Neural progenitor cell (in vitro differentiated cells): ENCODE results near the gene KLHL13. TPM values are rescaled to one million over a fixed set of nuclear protein-coding genes. Genes with fewer than 3 reads are reported as not detected.
"Not testable (repeated sequence)": the region's sequence is repeated elsewhere in the genome, so short reads cannot be mapped to it uniquely, and the experiment has no call there.

Experiments used
- DNase-seq: peaks from one replicate; pipeline ENCODE4 v3.0.0-alpha.2; 2016; ENCODE audit warnings: low spot score
- H2AFZ ChIP-seq: fragments of 200-600 bp; sonication (generic); replicated peaks from 2 replicates; pipeline ENCODE4 v1.6.1; 2016; ENCODE audit warnings: antibody characterized with exemption
- H3F3A ChIP-seq: fragments of 200-600 bp; sonication (generic); 2 replicates; pipeline ENCODE4 v1.6.1; 2016; ENCODE audit warnings: antibody characterized with exemption, low read depth
- H3K27ac ChIP-seq: fragments of 200-600 bp; sonication (generic); 2 replicates; pipeline ENCODE4 v1.5.1; 2016; ENCODE audit warnings: mild to moderate bottlenecking
- H3K27me3 ChIP-seq: fragments of 200-600 bp; sonication (generic); 2 replicates; pipeline ENCODE4 v1.6.1; 2016; ENCODE audit warnings: mild to moderate bottlenecking, moderate library complexity
- H3K36me3 ChIP-seq: fragments of 200-600 bp; sonication (generic); 2 replicates; pipeline ENCODE4 v1.5.1; 2016
- H3K4me1 ChIP-seq: fragments of 200-600 bp; sonication (generic); 2 replicates; pipeline ENCODE4 v1.6.1; 2016; ENCODE audit warnings: mixed run types
- H3K4me2 ChIP-seq: fragments of 200-600 bp; sonication (generic); 2 replicates; pipeline ENCODE4 v1.6.1; 2016
- H3K4me3 ChIP-seq: fragments of 200-600 bp; sonication (generic); 2 replicates; pipeline ENCODE4 v1.5.1; 2016
- H3K79me2 ChIP-seq: fragments of 200-600 bp; sonication (generic); 2 replicates; pipeline ENCODE4 v1.6.1; 2016; ENCODE audit warnings: low read depth
- H3K9ac ChIP-seq: fragments of 200-600 bp; sonication (generic); 2 replicates; pipeline ENCODE4 v1.6.1; 2016
- H3K9me3 ChIP-seq: fragments of 200-600 bp; sonication (generic); 2 replicates; pipeline ENCODE4 v1.5.1; 2016; ENCODE audit warnings: low read depth
- H4K20me1 ChIP-seq: fragments of 200-600 bp; sonication (generic); 2 replicates; pipeline ENCODE4 v1.6.1; 2016; ENCODE audit warnings: low read depth
- H3K27ac Mint-ChIP-seq: 3 replicates; pipeline ENCODE4 v1.8.0; 2021; ENCODE audit warnings: mixed read lengths
- H3K27me3 Mint-ChIP-seq: 2 replicates; pipeline ENCODE4 v1.8.0; 2022; ENCODE audit warnings: low read depth, mild to moderate bottlenecking, inconsistent platforms, moderate library complexity, mixed read lengths; ENCODE audit not compliant: insufficient read depth
- H3K36me3 Mint-ChIP-seq: 3 replicates; pipeline ENCODE4 v1.8.0; 2021; ENCODE audit warnings: mixed read lengths
- H3K4me1 Mint-ChIP-seq: 3 replicates; pipeline ENCODE4 v1.8.0; 2021; ENCODE audit warnings: mixed read lengths
- H3K4me3 Mint-ChIP-seq: 3 replicates; pipeline ENCODE4 v1.8.0; 2021; ENCODE audit warnings: mild to moderate bottlenecking, moderate library complexity, mixed read lengths
- H3K9me3 Mint-ChIP-seq: 3 replicates; pipeline ENCODE4 v1.8.0; 2020; ENCODE audit warnings: mixed read lengths
- EZH2 ChIP-seq: fragments of 200-600 bp; sonication (generic); IDR thresholded peaks from 2 replicates; pipeline ENCODE4 v1.6.1; 2017; ENCODE audit warnings: antibody characterized with exemption, mild to moderate bottlenecking, moderate library complexity
- EZH2phosphoT487 ChIP-seq: fragments of 200-600 bp; sonication (generic); IDR thresholded peaks from 2 replicates; pipeline ENCODE4 v1.6.1; 2017; ENCODE audit warnings: antibody characterized with exemption
- total RNA-seq: library from RNA; depleted of rRNA; stranded (reverse); fragments of >200 nt; gene quantifications from 2 replicates; pipeline ENCODE4 v1.2.3, GENCODE V29; 2015; ENCODE audit warnings: low replicate concordance
- TF ChIP-seq, protein P1 (sequence below): fragments of 200-600 bp; sonication (generic); IDR thresholded peaks from 2 replicates; pipeline ENCODE4 v1.5.1; 2017; ENCODE audit warnings: antibody characterized with exemption, mild to moderate bottlenecking

The KLHL13 gene
- total RNA-seq, 1 donor from 2014 or later = 22.6 TPM

- Histone ChIP-seq H3K27ac (no peak overlapping the region), H3K36me3 (no peaks in the 10 kb centered on the region), H2AFZ (no peak overlapping the region), H3K9me3 (no peaks in the 10 kb centered on the region), H4K20me1 (no peaks in the 10 kb centered on the region), H3K9ac (no peak overlapping the region), H3K27me3 (no peaks in the 10 kb centered on the region), H3K4me1 (no peaks in the 10 kb centered on the region), H3K4me2 (no peak overlapping the region), H3K4me3 (no peak overlapping the region), H3F3A (no peaks in the 10 kb centered on the region), H3K79me2 (no peaks in the 10 kb centered on the region)
- Mint-ChIP-seq H3K4me3 (no peak overlapping the region), H3K9me3 (no peaks in the 10 kb centered on the region), H3K27ac (no peak overlapping the region), H3K27me3 (peaks cover 5% of the 10 kb centered on the region), H3K36me3 (no peaks in the 10 kb centered on the region), H3K4me1 (no peaks in the 10 kb centered on the region)
- TF ChIP-seq EZH2 = no peak
- TF ChIP-seq, protein P1, sequence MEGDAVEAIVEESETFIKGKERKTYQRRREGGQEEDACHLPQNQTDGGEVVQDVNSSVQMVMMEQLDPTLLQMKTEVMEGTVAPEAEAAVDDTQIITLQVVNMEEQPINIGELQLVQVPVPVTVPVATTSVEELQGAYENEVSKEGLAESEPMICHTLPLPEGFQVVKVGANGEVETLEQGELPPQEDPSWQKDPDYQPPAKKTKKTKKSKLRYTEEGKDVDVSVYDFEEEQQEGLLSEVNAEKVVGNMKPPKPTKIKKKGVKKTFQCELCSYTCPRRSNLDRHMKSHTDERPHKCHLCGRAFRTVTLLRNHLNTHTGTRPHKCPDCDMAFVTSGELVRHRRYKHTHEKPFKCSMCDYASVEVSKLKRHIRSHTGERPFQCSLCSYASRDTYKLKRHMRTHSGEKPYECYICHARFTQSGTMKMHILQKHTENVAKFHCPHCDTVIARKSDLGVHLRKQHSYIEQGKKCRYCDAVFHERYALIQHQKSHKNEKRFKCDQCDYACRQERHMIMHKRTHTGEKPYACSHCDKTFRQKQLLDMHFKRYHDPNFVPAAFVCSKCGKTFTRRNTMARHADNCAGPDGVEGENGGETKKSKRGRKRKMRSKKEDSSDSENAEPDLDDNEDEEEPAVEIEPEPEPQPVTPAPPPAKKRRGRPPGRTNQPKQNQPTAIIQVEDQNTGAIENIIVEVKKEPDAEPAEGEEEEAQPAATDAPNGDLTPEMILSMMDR = no peak
- no peak for TF ChIP-seq EZH2phosphoT487
- DNase-seq = no peak
These were observed 13.1 kb upstream of the KLHL13 start for GRCh38 chrX:118129681-118130080.

DNA sequence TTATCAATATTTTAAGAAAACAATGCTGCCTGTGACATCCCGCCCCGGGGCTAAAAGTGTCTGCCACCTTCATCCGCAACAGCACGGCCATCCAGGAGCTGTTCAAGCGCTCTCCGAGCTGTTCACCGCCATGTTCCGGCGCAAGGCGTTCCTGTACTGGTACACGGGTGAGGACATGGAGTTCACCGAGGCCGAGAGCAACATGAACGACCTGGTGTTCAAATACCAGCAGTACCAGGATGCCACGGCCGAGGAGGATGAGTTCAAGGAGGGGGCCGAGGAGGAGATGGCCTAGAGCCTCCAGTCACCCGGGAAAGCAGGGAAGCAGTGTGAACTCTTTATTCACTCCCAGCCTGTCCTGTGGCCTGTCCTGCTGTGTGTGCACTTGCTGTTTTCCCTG is 12.1 kb upstream of the KLHL13 start:
- H4K20me1 ChIP-seq = no peaks in the 10 kb centered on the region
- no peak overlapping the region for H3K27ac ChIP-seq

DNA sequence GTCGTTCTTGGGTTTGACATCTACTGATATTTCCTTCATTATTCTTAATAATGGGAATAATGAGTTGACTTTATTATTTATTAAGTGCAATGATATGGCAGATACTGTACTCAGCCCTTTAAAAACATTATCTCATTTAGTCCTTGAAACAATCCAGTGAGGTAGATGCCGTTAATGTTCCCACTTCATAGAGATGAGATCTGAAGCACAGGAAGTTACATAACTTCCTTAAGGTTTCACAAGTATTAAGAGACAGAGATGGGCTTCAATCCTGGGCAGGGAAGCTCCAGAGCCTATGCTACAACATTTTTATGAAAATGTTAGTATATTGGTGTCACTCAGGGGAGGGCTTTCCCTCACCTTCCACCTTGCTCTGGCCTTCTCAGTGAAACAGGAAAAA is 9.7 kb upstream of the KLHL13 start:
- no peak overlapping the region for H3K27ac ChIP-seq
- Mint-ChIP-seq H3K9me3 (no peaks in the 10 kb centered on the region), H3K27ac (no peak overlapping the region), H3K36me3 (no peaks in the 10 kb centered on the region), H3K27me3 (no peaks in the 10 kb centered on the region), H3K4me1 (no peaks in the 10 kb centered on the region), H3K4me3 (no peak overlapping the region)
- no peak for DNase-seq
- no peak overlapping the region for H3K4me2 ChIP-seq
- no peaks in the 10 kb centered on the region for H3K79me2 ChIP-seq
- H3K9me3 ChIP-seq = no peaks in the 10 kb centered on the region
- no peaks in the 10 kb centered on the region for H4K20me1 ChIP-seq
- no peaks in the 10 kb centered on the region for H3F3A ChIP-seq
- H3K4me3 ChIP-seq = no peak overlapping the region
- no peak overlapping the region for H2AFZ ChIP-seq
- H3K4me1 ChIP-seq = no peaks in the 10 kb centered on the region
- TF ChIP-seq EZH2 (no peak), EZH2phosphoT487 (no peak)
- TF ChIP-seq, protein P1 = no peak
- H3K27me3 ChIP-seq = no peaks in the 10 kb centered on the region
- no peak overlapping the region for H3K9ac ChIP-seq
- no peaks in the 10 kb centered on the region for H3K36me3 ChIP-seq

More for the DNA sequence above, 12.1 kb upstream of the KLHL13 start:
- no peak overlapping the region for H3K4me3 Mint-ChIP-seq
- no peak for DNase-seq
- no peaks in the 10 kb centered on the region for H3K9me3 Mint-ChIP-seq
- Histone ChIP-seq H3K9me3 (no peaks in the 10 kb centered on the region), H2AFZ (no peak overlapping the region), H3F3A (no peaks in the 10 kb centered on the region), H3K27me3 (no peaks in the 10 kb centered on the region), H3K4me1 (no peaks in the 10 kb centered on the region), H3K4me2 (no peak overlapping the region), H3K4me3 (no peak overlapping the region), H3K36me3 (no peaks in the 10 kb centered on the region), H3K79me2 (no peaks in the 10 kb centered on the region), H3K9ac (no peak overlapping the region)
- no peaks in the 10 kb centered on the region for H3K4me1 Mint-ChIP-seq
- no peaks in the 10 kb centered on the region for H3K27me3 Mint-ChIP-seq
- TF ChIP-seq, protein P1 = no peak
- TF ChIP-seq EZH2 = no peak
- TF ChIP-seq EZH2phosphoT487 = no peak
- no peak overlapping the region for H3K27ac Mint-ChIP-seq
- no peaks in the 10 kb centered on the region for H3K36me3 Mint-ChIP-seq

- not testable (repeated sequence) for H3K79me2 ChIP-seq, H3K4me2 ChIP-seq, H3K4me1 Mint-ChIP-seq, H3F3A ChIP-seq, H3K9ac ChIP-seq, H3K36me3 Mint-ChIP-seq, H3K4me3 Mint-ChIP-seq, H3K27ac Mint-ChIP-seq, H2AFZ ChIP-seq, H3K27me3 Mint-ChIP-seq, H4K20me1 ChIP-seq, H3K9me3 ChIP-seq, DNase-seq, H3K36me3 ChIP-seq, H3K4me1 ChIP-seq, H3K4me3 ChIP-seq, H3K27me3 ChIP-seq, H3K27ac ChIP-seq, H3K9me3 Mint-ChIP-seq
These were observed 7.6 kb upstream of the KLHL13 start for GRCh38 chrX:118124243-118124642.
